HCT116 (cell line): Measurements from ENCODE around the gene ELAVL1. TPM values are rescaled to one million over a fixed set of nuclear protein-coding genes. Genes with fewer than 3 reads are reported as not detected.

ENCODE experiments used
- ATAC-seq: fragments of 200-7000 bp; cut with Tn5 transposase; 2 replicates; pipeline ENCODE4 v1.9.1; 2020; ENCODE audit warnings: mild to moderate bottlenecking, moderate library complexity
- BruUV-seq: library from RNA; stranded (reverse); fragments of 400-500 nt; replicated peaks from 2 replicates; lab custom pipeline; 2021; lab: Mats Ljungman, UMichigan
- CTCF ChIA-PET: fragments of 300-600 bp; sonication (Branson Sonifier 250); formaldehyde crosslinking; loops from one replicate; lab custom pipeline; 2021; ENCODE audit warnings: antibody characterized with exemption; lab: Charles Lee
- POLR2A ChIA-PET: fragments of 300-600, 350-600 bp; sonication (Branson Sonifier 250); formaldehyde crosslinking; loops from one replicate; lab custom pipeline; 2021; ENCODE audit warnings: antibody characterized with exemption; lab: Charles Lee
- RAD21 ChIA-PET, 2 experiments: fragments of 300-600 bp; sonication (Branson Sonifier 250); formaldehyde crosslinking; loops; one replicate each; lab custom pipeline; 2023; ENCODE audit warnings: low total read pairs in 2 of 2; ENCODE audit not compliant: uncharacterized antibody in 2 of 2, unreplicated experiment in 2 of 2, low non-redundant PET in 1 of 2; lab: Charles Lee
- DNase-seq: peaks from one replicate; pipeline ENCODE4 v3.0.0-alpha.2; 2010; ENCODE audit warnings: low read depth, low spot score
- H2AFZ ChIP-seq: fragments of 200-600 bp; shearing (Covaris generic), sonication (generic); 2 replicates; pipeline ENCODE4 v1.6.1; 2017; ENCODE audit warnings: low read depth, mixed run types, mixed read lengths, antibody characterized with exemption, low read length; ENCODE audit not compliant: poor library complexity, severe bottlenecking
- H3K27ac ChIP-seq: 2 replicates; pipeline ENCODE4 v1.5.1; 2012; ENCODE audit warnings: low read depth, low read length
- H3K27me3 ChIP-seq: fragments of 200-600 bp; sonication (generic); 2 replicates; pipeline ENCODE4 v1.6.1; 2016; ENCODE audit warnings: mixed run types, low read length, mixed read lengths; ENCODE audit not compliant: insufficient read depth
- H3K36me3 ChIP-seq, 2 experiments: fragments of 200-500 bp in 1 of 2; fragments of 200-600 bp in 1 of 2; sonication (Bioruptor generic) in 1 of 2; sonication (generic) in 1 of 2; 2 replicates each; pipeline versions ENCODE4 v1.5.1 to v1.6.1; 2014 to 2016; ENCODE audit warnings: low read length in 2 of 2, inconsistent platforms in 1 of 2, mixed read lengths in 1 of 2, mixed run types in 1 of 2; ENCODE audit not compliant: insufficient read depth in 2 of 2, control insufficient read depth in 1 of 2
- H3K4me1 ChIP-seq, 2 experiments: fragments of 200-600 bp in 1 of 2; sonication (generic) in 1 of 2; 2 replicates each; pipeline versions ENCODE4 v1.5.1 to v1.6.1; 2012 to 2017; ENCODE audit warnings: low read length in 2 of 2, inconsistent platforms in 1 of 2, mild to moderate bottlenecking in 1 of 2, mixed read lengths in 1 of 2, mixed run types in 1 of 2, moderate library complexity in 1 of 2; ENCODE audit not compliant: insufficient read depth in 2 of 2, control insufficient read depth in 1 of 2
- H3K4me2 ChIP-seq: fragments of 200-600 bp; sonication (generic); 2 replicates; pipeline ENCODE4 v1.6.1; 2017; ENCODE audit warnings: mixed run types, low read length, mixed read lengths
- H3K4me3 ChIP-seq, 2 experiments: fragments of 200-600 bp in 1 of 2; sonication (generic) in 1 of 2; replicated peaks in 1 of 2; 2 replicates each; pipeline ENCODE4 v1.5.1; 2011 to 2016; ENCODE audit warnings: low read length in 2 of 2, control low read depth in 1 of 2, low read depth in 1 of 2, mild to moderate bottlenecking in 1 of 2, mixed read lengths in 1 of 2, mixed run types in 1 of 2
- H3K79me2 ChIP-seq: fragments of 200-600 bp; sonication (generic); 2 replicates; pipeline ENCODE4 v1.6.1; 2017; ENCODE audit warnings: mild to moderate bottlenecking, mixed run types, low read length, moderate library complexity, mixed read lengths; ENCODE audit not compliant: insufficient read depth
- H3K9ac ChIP-seq: fragments of 200-600 bp; sonication (generic); 2 replicates; pipeline ENCODE4 v1.6.1; 2016; ENCODE audit warnings: low read length, mixed read lengths
- H3K9me2 ChIP-seq: fragments of 200-600 bp; sonication (generic), shearing (Covaris generic); 2 replicates; pipeline ENCODE4 v1.6.1; 2017; ENCODE audit warnings: mixed run types, mild to moderate bottlenecking, moderate library complexity; ENCODE audit not compliant: insufficient read depth
- H3K9me3 ChIP-seq, 2 experiments: fragments of 200-500 bp in 1 of 2; fragments of 200-600 bp in 1 of 2; sonication (Bioruptor generic) in 1 of 2; sonication (generic) in 1 of 2; 2 replicates each; pipeline ENCODE4 v1.6.1; 2014 to 2017; ENCODE audit warnings: low read length in 2 of 2, mixed read lengths in 2 of 2, inconsistent platforms in 1 of 2, low read depth in 1 of 2, mild to moderate bottlenecking in 1 of 2, mixed run types in 1 of 2, moderate library complexity in 1 of 2; ENCODE audit not compliant: control insufficient read depth in 1 of 2, insufficient read depth in 1 of 2
- H4K20me1 ChIP-seq: fragments of 200-600 bp; sonication (generic), shearing (Covaris generic); 2 replicates; pipeline ENCODE4 v1.6.1; 2017; ENCODE audit warnings: mixed run types, mild to moderate bottlenecking, moderate library complexity; ENCODE audit not compliant: insufficient read depth
- CBX3 ChIP-seq: IDR thresholded peaks from 2 replicates; pipeline ENCODE4 v1.6.1; 2012; ENCODE audit warnings: low read depth
- CTCF ChIP-seq, 3 experiments: fragments of 200-600 bp in 1 of 3; sonication (generic) in 1 of 3; IDR thresholded peaks in 2 of 3; conservative IDR thresholded peaks in 1 of 3; 2 replicates each; pipeline ENCODE4 v1.5.1; 2012 to 2017; ENCODE audit warnings: low read depth in 2 of 3, low read length in 2 of 3, antibody characterized with exemption in 1 of 3, borderline replicate concordance in 1 of 3, control low read depth in 1 of 3, mild to moderate bottlenecking in 1 of 3, mixed read lengths in 1 of 3, mixed run types in 1 of 3, moderate library complexity in 1 of 3; ENCODE audit not compliant: insufficient read depth in 1 of 3
- EGR1 ChIP-seq: IDR thresholded peaks from 2 replicates; pipeline ENCODE4 v1.6.1; 2012; ENCODE audit warnings: low read depth
- ELF1 ChIP-seq: IDR thresholded peaks from 2 replicates; pipeline ENCODE4 v1.6.1; 2012; ENCODE audit warnings: low read depth, borderline replicate concordance
- EZH2 ChIP-seq: fragments of 200-600 bp; sonication (generic); IDR thresholded peaks from 2 replicates; pipeline ENCODE4 v1.6.1; 2017; ENCODE audit warnings: antibody characterized with exemption, mixed run types
- FOSL1 ChIP-seq: IDR thresholded peaks from 2 replicates; pipeline ENCODE4 v1.6.1; 2012; ENCODE audit warnings: low read depth
- JUND ChIP-seq: IDR thresholded peaks from 2 replicates; pipeline ENCODE4 v1.6.1; 2012
- POLR2A ChIP-seq: IDR thresholded peaks from 2 replicates; pipeline ENCODE4 v1.7.0; 2011; ENCODE audit warnings: borderline replicate concordance; ENCODE audit not compliant: insufficient read depth, insufficient read length; ENCODE audit errors: extremely low read depth
- POLR2AphosphoS5 ChIP-seq: IDR thresholded peaks from 2 replicates; pipeline ENCODE4 v1.6.1; 2011; ENCODE audit warnings: mild to moderate bottlenecking, low read depth, low read length, moderate library complexity
- RAD21 ChIP-seq: IDR thresholded peaks from 2 replicates; pipeline ENCODE4 v1.6.1; 2012; ENCODE audit warnings: low read depth, mild to moderate bottlenecking
- SIN3A ChIP-seq: IDR thresholded peaks from 2 replicates; pipeline ENCODE4 v1.6.1; 2012; ENCODE audit warnings: low read depth
- SP1 ChIP-seq: IDR thresholded peaks from 2 replicates; pipeline ENCODE4 v1.6.1; 2012; ENCODE audit warnings: low read depth
- SRF ChIP-seq: IDR thresholded peaks from 2 replicates; pipeline ENCODE4 v1.6.1; 2012; ENCODE audit warnings: low read depth
- TCF7L2 ChIP-seq: IDR thresholded peaks from 2 replicates; pipeline ENCODE4 v1.7.0; 2011; ENCODE audit warnings: borderline replicate concordance, inconsistent platforms; ENCODE audit not compliant: insufficient read depth, insufficient read length; ENCODE audit errors: extremely low read depth
- YY1 ChIP-seq: IDR thresholded peaks from 2 replicates; pipeline ENCODE4 v1.6.1; 2011; ENCODE audit warnings: low read length, low read depth, moderate library complexity, mild to moderate bottlenecking; ENCODE audit not compliant: insufficient replicate concordance; ENCODE audit errors: extremely low read depth
- ZFX ChIP-seq: fragments of 450-650 bp; IDR thresholded peaks from 2 replicates; pipeline ENCODE4 v1.6.1; 2017
- ZNF274 ChIP-seq: fragments of 200-500 bp; sonication (Bioruptor generic); IDR thresholded peaks from 2 replicates; pipeline ENCODE4 v1.6.1; 2014; ENCODE audit warnings: mild to moderate bottlenecking, low read depth, low read length, inconsistent platforms
- intact Hi-C: fragments of 100-400 bp; cut with micrococcal nuclease; formaldehyde crosslinking; loops from 2 replicates; pipeline ENCODE4 v1.10.0; 2022
- total RNA-seq: library from RNA; stranded (reverse); gene quantifications from one replicate; pipeline ENCODE4 v1.2.1, GENCODE V29; 2021; ENCODE audit not compliant: unreplicated experiment
- TF ChIP-seq, protein P1 (sequence below): IDR thresholded peaks from 2 replicates; pipeline ENCODE4 v1.6.1; 2012
- TF ChIP-seq, protein P2 (sequence below): IDR thresholded peaks from 2 replicates; pipeline ENCODE4 v1.6.1; 2012
- TF ChIP-seq, protein P3 (sequence below): IDR thresholded peaks from 2 replicates; pipeline ENCODE4 v1.6.1; 2011; ENCODE audit warnings: mild to moderate bottlenecking, low read length, moderate library complexity; ENCODE audit not compliant: insufficient replicate concordance; ENCODE audit errors: extremely low read depth

The ELAVL1 gene
- total RNA-seq, 1 experiment from 2014 or later = 134 TPM

DNA sequence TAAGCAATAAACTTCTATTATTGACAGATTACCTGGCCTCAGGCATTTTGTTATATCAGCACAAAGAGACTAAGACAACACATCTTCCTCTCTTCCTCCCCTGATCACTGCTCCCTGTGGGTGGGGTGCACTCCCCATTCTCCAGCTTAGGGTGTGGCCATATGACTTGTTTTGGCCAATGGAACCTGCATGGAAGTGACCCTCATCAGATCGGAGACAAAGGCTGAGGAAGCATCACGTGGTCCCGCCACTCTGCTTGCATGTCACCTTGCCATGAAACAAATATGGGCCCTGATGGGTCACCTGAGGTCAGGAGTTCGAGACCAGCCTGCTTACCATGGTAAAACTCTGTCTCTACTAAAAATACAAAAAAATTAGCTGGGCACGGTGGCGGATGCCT is 33.4 kb upstream of the ELAVL1 start:
- POLR2A ChIA-PET = no interaction called here
- no peak for DNase-seq

More for the DNA sequence above, 33.4 kb upstream of the ELAVL1 start:
- no peak overlapping the region for H3K4me2 ChIP-seq
- no peak overlapping the region for H2AFZ ChIP-seq
- CTCF ChIA-PET = no interaction called here
- H3K36me3 ChIP-seq = no peaks in the 10 kb centered on the region
- no peak overlapping the region for H3K4me3 ChIP-seq
- ATAC-seq = no peak
- H3K9ac ChIP-seq = no peak overlapping the region
- no peaks in the 10 kb centered on the region for H3K27me3 ChIP-seq
- H3K4me1 ChIP-seq = peaks cover 4 to 10% of the 10 kb centered on the region in 2 experiments; a peak in 3 of 4 replicates
- RAD21 ChIA-PET = no interaction called here
- H3K27ac ChIP-seq = no peak overlapping the region
- intact Hi-C loops = no loop called here
- H4K20me1 ChIP-seq = no peaks in the 10 kb centered on the region
- no peaks in the 10 kb centered on the region for H3K9me2 ChIP-seq
- BruUV-seq = no TSS peak
- TF ChIP-seq, protein P1, sequence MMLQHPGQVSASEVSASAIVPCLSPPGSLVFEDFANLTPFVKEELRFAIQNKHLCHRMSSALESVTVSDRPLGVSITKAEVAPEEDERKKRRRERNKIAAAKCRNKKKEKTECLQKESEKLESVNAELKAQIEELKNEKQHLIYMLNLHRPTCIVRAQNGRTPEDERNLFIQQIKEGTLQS = no peak
- TF ChIP-seq TCF7L2 = no peak
- no peak for TF ChIP-seq CTCF (IDR thresholded peaks at IDR 0.05 in 2 of 3, conservative IDR thresholded peaks at IDR 0.05 in 1 of 3; ENCODE audit: borderline replicate concordance in 1 of 3, insufficient read depth in 1 of 3, low read depth in 2 of 3, low read length in 2 of 3)
- no peak for TF ChIP-seq FOSL1
- TF ChIP-seq ZNF274 = no peak
- no peak for TF ChIP-seq CBX3
- TF ChIP-seq YY1 = no peak
- TF ChIP-seq SRF = no peak
- no peak for TF ChIP-seq SIN3A
- no peak for TF ChIP-seq EZH2
- TF ChIP-seq SP1 = no peak
- no peak for TF ChIP-seq JUND
- TF ChIP-seq, protein P2, sequence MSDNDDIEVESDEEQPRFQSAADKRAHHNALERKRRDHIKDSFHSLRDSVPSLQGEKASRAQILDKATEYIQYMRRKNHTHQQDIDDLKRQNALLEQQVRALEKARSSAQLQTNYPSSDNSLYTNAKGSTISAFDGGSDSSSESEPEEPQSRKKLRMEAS = no peak
- TF ChIP-seq ZFX = no peak
- no peak for TF ChIP-seq ELF1
- no peak for TF ChIP-seq RAD21
- TF ChIP-seq, protein P3, sequence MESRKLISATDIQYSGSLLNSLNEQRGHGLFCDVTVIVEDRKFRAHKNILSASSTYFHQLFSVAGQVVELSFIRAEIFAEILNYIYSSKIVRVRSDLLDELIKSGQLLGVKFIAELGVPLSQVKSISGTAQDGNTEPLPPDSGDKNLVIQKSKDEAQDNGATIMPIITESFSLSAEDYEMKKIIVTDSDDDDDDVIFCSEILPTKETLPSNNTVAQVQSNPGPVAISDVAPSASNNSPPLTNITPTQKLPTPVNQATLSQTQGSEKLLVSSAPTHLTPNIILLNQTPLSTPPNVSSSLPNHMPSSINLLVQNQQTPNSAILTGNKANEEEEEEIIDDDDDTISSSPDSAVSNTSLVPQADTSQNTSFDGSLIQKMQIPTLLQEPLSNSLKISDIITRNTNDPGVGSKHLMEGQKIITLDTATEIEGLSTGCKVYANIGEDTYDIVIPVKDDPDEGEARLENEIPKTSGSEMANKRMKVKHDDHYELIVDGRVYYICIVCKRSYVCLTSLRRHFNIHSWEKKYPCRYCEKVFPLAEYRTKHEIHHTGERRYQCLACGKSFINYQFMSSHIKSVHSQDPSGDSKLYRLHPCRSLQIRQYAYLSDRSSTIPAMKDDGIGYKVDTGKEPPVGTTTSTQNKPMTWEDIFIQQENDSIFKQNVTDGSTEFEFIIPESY = no peak
- no peak for TF ChIP-seq POLR2AphosphoS5
- no peak for TF ChIP-seq EGR1
- TF ChIP-seq POLR2A = no peak
- no peaks in the 10 kb centered on the region for H3K79me2 ChIP-seq
- no peaks in the 10 kb centered on the region for H3K9me3 ChIP-seq
